ENCODE data around the gene TBX5.

DNA sequence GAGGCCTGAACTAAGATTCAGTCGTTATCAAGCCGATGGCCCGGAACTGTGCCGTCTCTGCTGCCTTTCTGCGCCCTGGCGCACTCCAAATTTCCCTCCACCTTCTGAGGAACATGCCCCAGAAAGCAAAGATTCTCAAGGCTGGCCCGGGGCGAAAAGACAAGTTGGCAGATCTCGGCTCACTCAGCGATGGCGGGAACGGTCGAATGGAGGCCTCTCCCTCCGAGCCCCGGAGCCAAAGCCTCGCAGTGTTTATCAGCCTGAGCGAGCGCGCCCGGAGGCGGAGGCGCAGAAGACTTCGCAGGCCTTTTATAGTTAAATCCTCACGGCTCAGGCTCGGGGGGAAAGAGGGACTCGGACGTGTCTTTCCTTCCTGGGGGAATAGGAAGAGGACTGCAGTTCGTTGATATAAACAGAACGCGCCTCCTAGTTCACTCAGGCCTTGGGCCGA lies 5.6 kb downstream of the TBX5 start:
- no peak for TF ChIP-seq POLR2A (IDR thresholded peaks at IDR 0.05)
- TF ChIP-seq, protein P1, sequence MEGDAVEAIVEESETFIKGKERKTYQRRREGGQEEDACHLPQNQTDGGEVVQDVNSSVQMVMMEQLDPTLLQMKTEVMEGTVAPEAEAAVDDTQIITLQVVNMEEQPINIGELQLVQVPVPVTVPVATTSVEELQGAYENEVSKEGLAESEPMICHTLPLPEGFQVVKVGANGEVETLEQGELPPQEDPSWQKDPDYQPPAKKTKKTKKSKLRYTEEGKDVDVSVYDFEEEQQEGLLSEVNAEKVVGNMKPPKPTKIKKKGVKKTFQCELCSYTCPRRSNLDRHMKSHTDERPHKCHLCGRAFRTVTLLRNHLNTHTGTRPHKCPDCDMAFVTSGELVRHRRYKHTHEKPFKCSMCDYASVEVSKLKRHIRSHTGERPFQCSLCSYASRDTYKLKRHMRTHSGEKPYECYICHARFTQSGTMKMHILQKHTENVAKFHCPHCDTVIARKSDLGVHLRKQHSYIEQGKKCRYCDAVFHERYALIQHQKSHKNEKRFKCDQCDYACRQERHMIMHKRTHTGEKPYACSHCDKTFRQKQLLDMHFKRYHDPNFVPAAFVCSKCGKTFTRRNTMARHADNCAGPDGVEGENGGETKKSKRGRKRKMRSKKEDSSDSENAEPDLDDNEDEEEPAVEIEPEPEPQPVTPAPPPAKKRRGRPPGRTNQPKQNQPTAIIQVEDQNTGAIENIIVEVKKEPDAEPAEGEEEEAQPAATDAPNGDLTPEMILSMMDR (IDR thresholded peaks at IDR 0.05) = no peak

All from vagina (tissue), 2 donors.